ACHN (cell line): ENCODE data around the gene MOK.

Experiments
- DNase-seq: peaks from one replicate; pipeline ENCODE4 v3.0.0-alpha.2; 2015
- in situ Hi-C: cut with HindIII; loops from 2 replicates; pipeline ENCODE4 v1.10.0; 2017; ENCODE audit warnings: low sequenced_read_pairs, low pct_ligation_motif_present, low pct_unique_long_range_greater_than_20kb

MOK gene

GRCh38 chr14:102215576-102216250 lies 89.3 kb downstream of the MOK start:
- no peak for DNase-seq
- in situ Hi-C loops: no loop called here

GRCh38 chr14:102215071-102215470 lies 89.9 kb downstream of the MOK start:
- DNase-seq: peak; percentile 17

GRCh38 chr14:102213984-102214658 lies 90.8 kb downstream of the MOK start:
- in situ Hi-C loops: no loop called here
- peak; percentile 12 for DNase-seq

More at GRCh38 chr14:102215071-102215470, 89.9 kb downstream of the MOK start:
- in situ Hi-C loops: no loop called here

- in situ Hi-C loops: no loop called here
- no peak for DNase-seq
Observed at GRCh38 chr14:102213470-102213869, 91.5 kb downstream of the MOK start.

GRCh38 chr14:102212845-102213244 lies 92.1 kb downstream of the MOK start:
- no peak for DNase-seq
- in situ Hi-C loops: no loop called here

- in situ Hi-C loops: no loop called here
- DNase-seq: no peak
Observed at GRCh38 chr14:102212356-102212755, 92.6 kb downstream of the MOK start.

GRCh38 chr14:102211240-102211639 lies 93.7 kb downstream of the MOK start:
- no peak for DNase-seq
- in situ Hi-C loops: no loop called here

GRCh38 chr14:102210421-102211042 lies 94.4 kb downstream of the MOK start:
- in situ Hi-C loops: no loop called here
- DNase-seq: no peak

GRCh38 chr14:102209224-102209966 lies 95.6 kb downstream of the MOK start:
- DNase-seq: peak; percentile 42
- in situ Hi-C loops: no loop called here

GRCh38 chr14:102208741-102209140 lies 96.2 kb downstream of the MOK start:
- in situ Hi-C loops: no loop called here

GRCh38 chr14:102207831-102208365 lies 97.1 kb downstream of the MOK start:
- DNase-seq: no peak
- in situ Hi-C loops: no loop called here

More at GRCh38 chr14:102208741-102209140, 96.2 kb downstream of the MOK start:
- no peak for DNase-seq

- in situ Hi-C loops: no loop called here
- DNase-seq: no peak
Observed at GRCh38 chr14:102206918-102207317, 98.0 kb downstream of the MOK start.

- no peak for DNase-seq
- in situ Hi-C loops: no loop called here
Observed at GRCh38 chr14:102205560-102205959, 99.4 kb downstream of the MOK start.

- no peak for DNase-seq
- in situ Hi-C loops: no loop called here
Observed at GRCh38 chr14:102203382-102203781, 101.6 kb downstream of the MOK start.

- in situ Hi-C loops: no loop called here
- DNase-seq: no peak
Observed at GRCh38 chr14:102202944-102203343, 102.0 kb downstream of the MOK start.

- no peak for DNase-seq
- in situ Hi-C loops: no loop called here
Observed at GRCh38 chr14:102201776-102202175, 103.2 kb downstream of the MOK start.

GRCh38 chr14:102201353-102201738 lies 103.6 kb downstream of the MOK start:
- in situ Hi-C loops: no loop called here
- DNase-seq: no peak

- DNase-seq: no peak
- in situ Hi-C loops: no loop called here
Observed at GRCh38 chr14:102200690-102201352, 104.1 kb downstream of the MOK start.
